HepG2 (cell line): ENCODE results near the gene PIK3CD. TPM values are rescaled to one million over a fixed set of nuclear protein-coding genes. Genes with fewer than 3 reads are reported as not detected.

Experiments
- ATAC-seq: fragments of 200-7000 bp; cut with Tn5 transposase; 3 replicates; pipeline ENCODE4 v1.9.1; 2020; ENCODE audit warnings: mild to moderate bottlenecking, moderate library complexity
- BruUV-seq: library from RNA; stranded (reverse); fragments of 400-500 nt; replicated peaks from 2 replicates; lab custom pipeline; 2021; lab: Mats Ljungman, UMichigan
- CTCF ChIA-PET: fragments of 300-600 bp; formaldehyde crosslinking; extraction: SDS; loops from one replicate; lab custom pipeline; 2021; ENCODE audit warnings: low total read pairs, inconsistent platforms, low intra/inter-chr PET ratio; lab: Yijun Ruan, JAX
- POLR2A ChIA-PET: fragments of 350-600 bp; sonication (Branson Sonifier 250); formaldehyde crosslinking; loops from one replicate; lab custom pipeline; 2020; ENCODE audit warnings: antibody characterized with exemption, inconsistent platforms; lab: Yijun Ruan, JAX
- DNase-seq: peaks from one replicate; pipeline ENCODE4 v3.0.0-alpha.2; 2015; ENCODE audit warnings: low spot score
- FAIRE-seq: peaks from 3 replicates; lab custom pipeline; 2011; peaks lifted over from hg19 to GRCh38; lab: Jason Lieb, UNC
- H2AFZ ChIP-seq: one replicate; pipeline ENCODE4 v1.6.1; 2011; ENCODE audit warnings: low read length, inconsistent platforms
- H3K27ac ChIP-seq: fragments of 300-600 bp; 3 replicates; pipeline ENCODE4 v1.8.0; 2011; ENCODE audit warnings: mixed run types, mild to moderate bottlenecking, mixed read lengths, low read length, inconsistent platforms; ENCODE audit not compliant: insufficient read depth; ENCODE audit errors: extremely low read length
- H3K27me3 ChIP-seq, 2 experiments: fragments of 200-600 bp in 1 of 2; 2 replicates in 1 of 2; 3 replicates in 1 of 2; pipeline versions ENCODE4 v1.6.0 to v1.8.0; 2011; ENCODE audit warnings: low read length in 2 of 2, mild to moderate bottlenecking in 2 of 2, moderate library complexity in 2 of 2, inconsistent platforms in 1 of 2; ENCODE audit not compliant: insufficient read depth in 2 of 2, control insufficient read depth in 1 of 2
- H3K36me3 ChIP-seq, 2 experiments: fragments of 200-600 bp in 1 of 2; replicated peaks in 1 of 2; 2 replicates in 1 of 2; 3 replicates in 1 of 2; pipeline versions ENCODE4 v1.5.1 to v1.8.0; 2011; ENCODE audit warnings: low read length in 2 of 2, inconsistent platforms in 1 of 2; ENCODE audit not compliant: insufficient read depth in 2 of 2, control insufficient read depth in 1 of 2
- H3K4me1 ChIP-seq: 2 replicates; pipeline ENCODE4 v1.5.1; 2012; ENCODE audit warnings: low read length, inconsistent platforms; ENCODE audit not compliant: insufficient read depth
- H3K4me2 ChIP-seq: 2 replicates; pipeline ENCODE4 v1.6.0; 2011; ENCODE audit warnings: low read depth, low read length, inconsistent platforms
- H3K4me3 ChIP-seq, 3 experiments: fragments of 200-600 bp in 1 of 3; sonication (generic), shearing (Covaris generic) in 1 of 3; replicated peaks in 1 of 3; 2 replicates each; pipeline ENCODE4 v1.5.1; 2011 to 2016; ENCODE audit warnings: low read length in 3 of 3, inconsistent platforms in 2 of 3, low read depth in 2 of 3, mild to moderate bottlenecking in 2 of 3, control low read depth in 1 of 3, mixed read lengths in 1 of 3; ENCODE audit not compliant: insufficient read depth in 1 of 3
- H3K79me2 ChIP-seq: one replicate; pipeline ENCODE4 v1.6.1; 2011; ENCODE audit warnings: low read length, inconsistent platforms; ENCODE audit not compliant: insufficient read depth
- H3K9ac ChIP-seq: 2 replicates; pipeline ENCODE4 v1.6.0; 2011; ENCODE audit warnings: mild to moderate bottlenecking, low read depth, low read length, inconsistent platforms; ENCODE audit not compliant: insufficient read depth
- H3K9me3 ChIP-seq: 2 replicates; pipeline ENCODE4 v1.5.1; 2012; ENCODE audit warnings: mild to moderate bottlenecking, low read length
- H4K20me1 ChIP-seq: 2 replicates; pipeline ENCODE4 v1.6.0; 2011; ENCODE audit warnings: inconsistent platforms, mild to moderate bottlenecking, low read length, moderate library complexity; ENCODE audit not compliant: insufficient read depth
- AGO2 ChIP-seq: fragments of 200-400 bp; formaldehyde crosslinking; optimal IDR thresholded peaks from 2 replicates; pipeline ENCODE3; 2017; ENCODE audit warnings: mild to moderate bottlenecking, low read depth, low read length, moderate library complexity
- AKAP8 ChIP-seq: sonication (generic); formaldehyde crosslinking; IDR thresholded peaks from 2 replicates; pipeline ENCODE4 v1.5.1; 2020; ENCODE audit warnings: mild to moderate bottlenecking, missing genetic modification reagents
- MXD3 ChIP-seq: IDR thresholded peaks from 2 replicates; pipeline ENCODE4 v1.6.1; 2016; ENCODE audit warnings: mild to moderate bottlenecking, missing biosample characterization, missing genetic modification reagents
- WGBS: methylation state at CpG from one replicate; pipeline ENCODE4 v1.1.6; 2017; ENCODE audit warnings: low lambda C conversion rate; 5-methylcytosine and 5-hydroxymethylcytosine counted together
- in situ Hi-C: cut with HindIII; loops from 2 replicates; pipeline ENCODE4 v1.10.0; 2017; ENCODE audit warnings: low pct_unique_long_range_greater_than_20kb; ENCODE audit not compliant: extremely low pct_ligation_motif_present
- intact Hi-C: fragments of 100-400 bp; cut with micrococcal nuclease; formaldehyde crosslinking; loops from one replicate; pipeline ENCODE4 v1.10.0; 2022; ENCODE audit not compliant: unreplicated experiment
- polyA plus RNA-seq, 8 experiments: library from polyadenylated mRNA; depleted of rRNA in 3 of 8; stranded (reverse) in 7 of 8; unstranded in 1 of 8; fragments of >200 nt; fragmentation: Illumina TruSeq in 4 of 8; extraction: Trizol in 4 of 8; gene quantifications; 2 replicates each; pipeline versions ENCODE4 v1.2.1 to v1.2.3, GENCODE V29; 2011 to 2016; ENCODE audit warnings: low read depth in 4 of 8, missing spikeins in 1 of 8, mixed read lengths in 1 of 8; ENCODE audit not compliant: insufficient read depth in 1 of 8
- total RNA-seq, 5 experiments: library from RNA; depleted of rRNA; stranded (reverse); fragments of >200 nt; fragmentation: Illumina TruSeq; extraction: Trizol; gene quantifications; 2 replicates each; pipeline ENCODE4 v1.2.3, GENCODE V29; 2016; ENCODE audit warnings: low read depth in 1 of 5
- TF ChIP-seq, protein P1 (sequence below): sonication (generic); formaldehyde crosslinking; IDR thresholded peaks from 2 replicates; pipeline ENCODE4 v1.4.0; 2020; ENCODE audit warnings: mild to moderate bottlenecking, missing genetic modification reagents

The PIK3CD gene
- total and polyA plus RNA-seq, 2 of the 13 experiments (the other 11 are each of a cell fraction or from before 2014, with no cell fraction given), result 7.1 to 10.0 TPM

DNA sequence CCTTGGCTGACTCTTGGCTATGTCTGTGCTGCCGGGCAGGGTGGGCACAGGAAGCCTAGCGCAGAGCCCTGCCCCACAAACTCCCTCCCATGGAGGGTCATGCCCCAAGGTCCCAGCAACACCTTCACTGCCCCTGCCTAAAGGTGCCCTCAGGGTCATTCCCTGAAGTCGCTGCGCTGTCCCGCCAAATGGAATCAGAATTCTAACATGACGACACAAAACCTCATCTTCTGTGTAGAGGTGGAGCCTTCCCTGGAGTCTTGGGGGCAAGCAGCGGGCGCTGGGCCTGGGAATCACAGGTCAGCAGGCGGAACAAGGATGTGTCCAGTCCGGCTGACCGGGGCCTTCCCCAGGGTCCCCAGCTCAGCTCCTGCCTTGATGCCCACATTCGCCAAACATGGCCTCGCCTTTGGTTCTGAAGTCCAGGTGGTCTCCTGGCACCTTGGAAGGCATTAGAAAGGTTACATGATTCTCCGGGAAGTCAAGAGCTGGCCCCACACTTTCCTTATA is 45.5 kb upstream of the PIK3CD start:
- CTCF ChIA-PET, result no interaction called here
- Histone ChIP-seq H3K79me2 (no peaks in the 10 kb centered on the region), H3K4me3 (no peak overlapping the region), H3K4me1 (no peaks in the 10 kb centered on the region), H4K20me1 (no peaks in the 10 kb centered on the region), H3K4me2 (no peak overlapping the region), H3K9ac (no peak overlapping the region), H3K27me3 (no peaks in the 10 kb centered on the region), H2AFZ (no peak overlapping the region), H3K27ac (no peak overlapping the region), H3K36me3 (peaks cover 27 to 49% of the 10 kb centered on the region in 2 experiments; a peak in 4 of 5 replicates), H3K9me3 (no peaks in the 10 kb centered on the region)
- 100% methylated on average over 3 of the region's 14 CpGs for WGBS
- BruUV-seq, result no TSS peak
- intact Hi-C loops (no loop called here), in situ Hi-C loops (no loop called here)
- POLR2A ChIA-PET, result no interaction called here
- FAIRE-seq (no peak), ATAC-seq (no peak), DNase-seq (no peak)
- TF ChIP-seq AKAP8 (CRISPR knock-in tag), result 0 out of 2 replicates have a peak, but pooled peaks have one; percentile 1
- TF ChIP-seq, protein P1, sequence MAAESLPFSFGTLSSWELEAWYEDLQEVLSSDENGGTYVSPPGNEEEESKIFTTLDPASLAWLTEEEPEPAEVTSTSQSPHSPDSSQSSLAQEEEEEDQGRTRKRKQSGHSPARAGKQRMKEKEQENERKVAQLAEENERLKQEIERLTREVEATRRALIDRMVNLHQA, result no peak

DNA sequence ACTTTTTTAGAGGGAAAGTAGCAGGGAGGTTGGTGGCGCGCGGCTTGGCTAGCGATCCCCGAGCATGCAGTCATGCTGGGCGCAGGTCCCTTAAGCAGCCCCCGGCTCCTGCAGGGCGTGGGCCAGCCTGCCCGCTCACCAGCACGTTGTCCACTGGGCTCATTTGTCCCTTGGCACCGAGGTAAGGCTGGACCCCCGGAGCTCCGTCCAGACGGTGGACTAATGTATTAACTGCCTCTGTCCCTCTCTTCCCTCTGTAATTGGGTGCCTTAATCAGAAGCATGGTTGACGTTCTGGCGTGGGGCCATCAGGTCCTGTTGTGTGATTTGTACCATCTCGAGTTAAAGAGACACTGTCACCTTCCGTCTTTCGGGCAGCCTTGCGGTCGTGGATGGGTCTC is 45.1 kb upstream of the PIK3CD start:
- Histone ChIP-seq H3K27ac (no peak overlapping the region), H3K9me3 (no peaks in the 10 kb centered on the region), H3K4me1 (no peaks in the 10 kb centered on the region), H3K36me3 (peaks cover 24 to 45% of the 10 kb centered on the region in 2 experiments; a peak in 4 of 5 replicates), H3K9ac (no peak overlapping the region), H3K27me3 (no peaks in the 10 kb centered on the region), H3K79me2 (no peaks in the 10 kb centered on the region), H4K20me1 (no peaks in the 10 kb centered on the region), H3K4me3 (no peak overlapping the region), H3K4me2 (no peak overlapping the region), H2AFZ (no peak overlapping the region)
- ATAC-seq, result no peak
- TF ChIP-seq MXD3 (CRISPR knock-in tag), result no peak
- peak; percentile 24 for TF ChIP-seq AGO2
- ChIA-PET CTCF (no interaction called here), POLR2A (no interaction called here)
- no peak for FAIRE-seq
- no TSS peak for BruUV-seq
- 96% methylated on average over 15 of the region's 21 CpGs for WGBS
- intact Hi-C loops, result no loop called here
- DNase-seq, result no peak
- in situ Hi-C loops, result no loop called here
